GM18951 (cell line): ENCODE measurements around the gene TPST1.
"Not testable (repeated sequence)": the region's sequence is repeated elsewhere in the genome, so short reads cannot be mapped to it uniquely, and the experiment has no call there.

ENCODE experiments used
- POLR2A ChIP-seq: IDR thresholded peaks from 4 replicates; pipeline ENCODE4 v1.6.1; 2011; ENCODE audit warnings: mild to moderate bottlenecking; ENCODE audit not compliant: insufficient read length, insufficient read depth; ENCODE audit errors: extremely low read depth
- in situ Hi-C: fragments of 300-500 bp; cut with MboI; formaldehyde crosslinking; loops from one replicate; pipeline ENCODE4 v1.12.0; 2022; ENCODE audit warnings: low sequenced_read_pairs, mixed read lengths, inconsistent platforms; ENCODE audit not compliant: unreplicated experiment

The TPST1 gene

GRCh38 chr7:66399566-66399965, 194.4 kb downstream of the TPST1 start:
- in situ Hi-C loops = no loop called here
- no peak for TF ChIP-seq POLR2A

GRCh38 chr7:66400400-66400799, 195.3 kb downstream of the TPST1 start:
- TF ChIP-seq POLR2A = no peak
- in situ Hi-C loops = no loop called here

- in situ Hi-C loops = not testable (repeated sequence)
Measured at GRCh38 chr7:66401126-66401525, 196.0 kb downstream of the TPST1 start.

DNA sequence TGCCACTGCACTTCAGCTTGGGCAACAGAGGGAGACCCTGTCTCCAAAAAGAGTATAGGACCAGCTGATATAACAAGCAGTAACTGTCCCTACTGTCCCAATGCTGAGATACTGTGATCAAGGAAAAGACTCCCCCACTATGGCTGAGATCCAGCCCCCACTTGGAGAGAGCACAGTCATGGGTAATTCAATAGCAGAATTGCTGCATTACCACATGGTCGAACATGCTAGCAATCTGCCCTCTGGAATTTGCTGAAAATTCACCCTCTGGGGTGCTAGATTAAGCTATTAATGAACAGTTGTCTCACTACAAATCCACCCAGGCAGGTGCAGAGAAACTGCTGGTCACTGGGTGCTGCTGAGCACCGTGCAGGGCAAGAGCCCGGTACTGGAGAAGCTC, 196.8 kb downstream of the TPST1 start:
- in situ Hi-C loops = not testable (repeated sequence)

DNA sequence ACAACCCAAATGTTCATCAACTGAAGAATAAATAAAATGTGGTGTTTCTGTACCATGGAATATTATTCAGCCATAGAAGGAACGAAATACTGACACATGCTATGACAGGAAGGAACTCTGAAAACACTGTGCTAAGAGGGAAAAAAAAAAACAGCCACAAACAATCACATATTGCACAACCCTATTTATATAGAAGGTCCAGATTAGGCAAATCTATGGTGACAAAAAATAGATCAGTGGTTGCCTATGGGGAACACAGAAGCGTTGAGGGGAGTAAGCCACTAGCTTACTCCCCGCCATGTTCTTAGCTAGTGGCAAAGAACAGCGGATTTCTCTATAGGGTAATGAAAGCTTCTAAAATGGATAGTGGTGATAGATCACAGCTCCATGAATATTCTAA, 198.4 kb downstream of the TPST1 start:
- TF ChIP-seq POLR2A = no peak
- in situ Hi-C loops = no loop called here

DNA sequence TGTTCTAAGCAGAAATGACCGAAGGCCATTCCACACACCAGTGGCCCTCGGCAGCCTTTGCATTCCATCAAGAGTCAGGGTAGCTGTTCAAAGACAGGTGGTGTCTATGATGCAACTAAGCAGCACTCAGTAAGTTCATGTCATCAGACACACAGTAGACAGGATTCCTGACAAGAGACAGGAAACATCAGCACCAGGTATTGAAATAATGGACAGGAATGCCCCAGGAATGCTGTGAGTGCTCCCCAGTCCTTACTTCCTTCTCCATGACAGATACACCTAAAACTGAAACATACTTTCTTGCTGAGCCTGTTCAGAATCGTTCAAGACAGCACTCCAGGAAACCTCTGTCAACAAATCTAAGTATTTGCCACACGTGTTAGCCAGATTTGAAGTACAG, 204.4 kb downstream of the TPST1 start:
- in situ Hi-C loops = no loop called here
- TF ChIP-seq POLR2A = no peak
